Measurements from ENCODE around the gene MYORG.
"Not testable (repeated sequence)": the region's sequence is repeated elsewhere in the genome, so short reads cannot be mapped to it uniquely, and the experiment has no call there.

MYORG gene

DNA sequence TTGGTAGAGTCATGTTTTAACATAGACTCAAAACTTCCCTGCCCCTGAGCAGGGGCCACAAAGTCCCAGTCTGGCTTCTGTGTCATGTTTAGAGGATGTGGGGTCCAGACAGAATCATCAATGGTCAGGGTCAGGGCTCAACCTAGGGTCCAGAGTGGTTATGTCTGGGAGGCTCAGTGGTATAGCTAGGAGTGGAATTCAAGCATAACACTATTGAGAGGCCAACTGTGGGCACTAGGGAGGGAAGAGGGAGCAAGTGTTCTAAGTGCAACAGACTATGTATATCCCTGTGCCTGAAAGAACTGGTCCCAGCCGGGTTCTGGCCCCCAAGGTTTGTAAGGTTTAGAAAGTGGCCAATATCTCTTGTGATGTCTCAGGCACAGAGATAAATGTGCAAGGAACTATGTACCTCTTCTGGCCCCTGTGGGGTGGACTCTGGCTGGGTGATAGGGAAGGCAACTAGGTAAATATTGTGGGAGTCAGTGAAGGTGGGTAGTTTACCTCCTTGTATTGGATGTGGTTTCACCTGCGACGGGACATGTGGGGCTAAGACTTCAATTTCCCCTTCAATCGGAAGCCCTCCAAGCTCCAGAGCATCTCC, 14.0 kb downstream of the MYORG start:
- no peak overlapping the region for H3K4me3 ChIP-seq (replicated peaks in 1 of 2; ENCODE audit: low read depth in 2 of 2, low read length in 2 of 2)
- no peak for DNase-seq (ENCODE audit: low read depth in 2 of 2)
- TF ChIP-seq, protein P1, sequence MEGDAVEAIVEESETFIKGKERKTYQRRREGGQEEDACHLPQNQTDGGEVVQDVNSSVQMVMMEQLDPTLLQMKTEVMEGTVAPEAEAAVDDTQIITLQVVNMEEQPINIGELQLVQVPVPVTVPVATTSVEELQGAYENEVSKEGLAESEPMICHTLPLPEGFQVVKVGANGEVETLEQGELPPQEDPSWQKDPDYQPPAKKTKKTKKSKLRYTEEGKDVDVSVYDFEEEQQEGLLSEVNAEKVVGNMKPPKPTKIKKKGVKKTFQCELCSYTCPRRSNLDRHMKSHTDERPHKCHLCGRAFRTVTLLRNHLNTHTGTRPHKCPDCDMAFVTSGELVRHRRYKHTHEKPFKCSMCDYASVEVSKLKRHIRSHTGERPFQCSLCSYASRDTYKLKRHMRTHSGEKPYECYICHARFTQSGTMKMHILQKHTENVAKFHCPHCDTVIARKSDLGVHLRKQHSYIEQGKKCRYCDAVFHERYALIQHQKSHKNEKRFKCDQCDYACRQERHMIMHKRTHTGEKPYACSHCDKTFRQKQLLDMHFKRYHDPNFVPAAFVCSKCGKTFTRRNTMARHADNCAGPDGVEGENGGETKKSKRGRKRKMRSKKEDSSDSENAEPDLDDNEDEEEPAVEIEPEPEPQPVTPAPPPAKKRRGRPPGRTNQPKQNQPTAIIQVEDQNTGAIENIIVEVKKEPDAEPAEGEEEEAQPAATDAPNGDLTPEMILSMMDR (IDR thresholded peaks at IDR 0.05; ENCODE audit: low read depth, low read length), result no peak

DNA sequence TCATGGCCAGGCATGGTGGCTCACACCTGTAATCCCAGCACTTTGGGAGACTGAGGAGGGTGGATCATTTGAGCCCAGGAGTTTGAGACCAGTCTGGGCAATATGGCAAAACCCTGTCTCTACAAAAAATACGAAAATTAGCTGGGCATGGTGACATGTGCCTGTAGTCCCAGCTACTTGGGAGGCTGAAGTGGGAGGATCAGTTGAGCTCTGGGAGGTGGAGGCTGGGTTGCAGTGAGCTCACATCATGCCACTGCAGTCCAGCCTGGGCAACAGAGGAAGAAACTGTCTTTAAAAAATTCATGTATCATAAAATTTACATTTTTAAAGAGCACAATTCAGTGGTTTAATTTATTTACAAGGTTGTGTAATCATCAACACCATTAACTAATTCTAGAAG, 23.7 kb downstream of the MYORG start:
- DNase-seq (ENCODE audit: low read depth in 2 of 2); H3K4me3 ChIP-seq (replicated peaks in 1 of 2; ENCODE audit: low read depth in 2 of 2, low read length in 2 of 2): not testable (repeated sequence)

DNA sequence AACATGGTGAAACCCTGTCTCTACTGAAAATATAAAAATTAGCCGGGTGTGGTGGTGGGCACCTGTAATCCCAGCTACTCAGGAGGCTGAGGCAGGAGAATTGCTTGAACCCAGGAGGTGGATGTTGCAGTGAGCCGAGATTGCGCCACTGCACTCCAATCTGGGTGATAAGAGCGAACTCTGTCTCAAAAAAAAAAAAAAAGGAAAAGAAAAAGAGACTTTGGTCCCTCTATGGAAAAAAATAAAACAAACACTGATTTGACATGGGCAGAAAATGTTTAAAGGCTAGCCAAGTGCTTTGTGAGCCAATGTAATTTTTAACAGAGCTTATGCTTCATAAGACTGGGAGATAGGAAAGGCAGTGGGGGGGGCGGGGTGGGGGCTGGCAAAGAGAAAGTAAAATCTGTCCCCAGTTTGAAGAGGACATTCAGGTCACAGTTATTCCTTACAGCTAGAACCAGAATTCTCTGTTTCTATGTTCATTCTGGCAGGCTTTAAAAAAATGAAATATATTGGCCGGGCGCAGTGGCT, 24.5 kb downstream of the MYORG start:
- not testable (repeated sequence) for H3K4me3 ChIP-seq (replicated peaks in 1 of 2; ENCODE audit: low read depth in 2 of 2, low read length in 2 of 2); DNase-seq (ENCODE audit: low read depth in 2 of 2)

DNA sequence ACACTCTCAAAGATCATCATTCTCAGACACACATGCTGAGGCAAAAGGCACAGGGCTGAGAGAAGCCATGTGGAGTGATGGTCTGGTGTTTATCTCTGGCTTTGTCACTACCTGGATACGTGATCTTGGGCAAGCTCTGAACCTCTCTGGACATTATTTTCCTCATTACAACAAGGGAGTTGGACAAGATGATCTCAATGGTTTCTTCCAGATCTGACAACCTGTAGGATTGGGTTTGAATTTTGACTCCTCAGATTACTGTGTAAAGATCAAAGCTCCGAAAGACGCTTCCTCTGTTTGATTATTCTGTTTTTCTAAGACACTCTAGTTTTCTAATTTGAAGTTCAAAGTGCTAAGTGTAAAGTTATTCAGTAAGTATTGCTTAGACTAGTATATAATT, 27.4 kb downstream of the MYORG start:
- no peak overlapping the region for H3K4me3 ChIP-seq (replicated peaks in 1 of 2; ENCODE audit: low read depth in 2 of 2, low read length in 2 of 2)
- no peak for DNase-seq (ENCODE audit: low read depth in 2 of 2)
- TF ChIP-seq, protein P1 (IDR thresholded peaks at IDR 0.05; ENCODE audit: low read depth, low read length), result no peak

DNA sequence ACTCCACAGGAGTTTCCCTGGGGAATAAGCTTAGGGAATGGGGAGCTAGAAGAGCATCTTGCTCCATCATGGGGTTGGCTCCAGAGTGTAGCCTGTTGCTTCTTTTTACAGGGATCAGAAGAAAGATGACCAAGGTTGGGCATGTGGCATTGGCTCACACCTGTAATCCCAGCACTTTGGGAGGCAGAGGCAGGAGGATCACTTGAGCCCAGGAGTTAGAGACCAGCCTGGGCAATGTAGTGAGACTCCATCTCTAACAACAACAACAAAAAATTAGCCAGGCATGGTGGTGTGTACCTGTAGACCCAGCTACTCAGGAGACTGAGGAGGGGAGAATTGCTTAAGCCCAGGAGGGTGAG, 28.9 kb downstream of the MYORG start:
- no peak for DNase-seq (ENCODE audit: low read depth in 2 of 2)
- H3K4me3 ChIP-seq (replicated peaks in 1 of 2; ENCODE audit: low read depth in 2 of 2, low read length in 2 of 2), result no peak overlapping the region
- TF ChIP-seq, protein P1 (IDR thresholded peaks at IDR 0.05; ENCODE audit: low read depth, low read length), result no peak

DNA sequence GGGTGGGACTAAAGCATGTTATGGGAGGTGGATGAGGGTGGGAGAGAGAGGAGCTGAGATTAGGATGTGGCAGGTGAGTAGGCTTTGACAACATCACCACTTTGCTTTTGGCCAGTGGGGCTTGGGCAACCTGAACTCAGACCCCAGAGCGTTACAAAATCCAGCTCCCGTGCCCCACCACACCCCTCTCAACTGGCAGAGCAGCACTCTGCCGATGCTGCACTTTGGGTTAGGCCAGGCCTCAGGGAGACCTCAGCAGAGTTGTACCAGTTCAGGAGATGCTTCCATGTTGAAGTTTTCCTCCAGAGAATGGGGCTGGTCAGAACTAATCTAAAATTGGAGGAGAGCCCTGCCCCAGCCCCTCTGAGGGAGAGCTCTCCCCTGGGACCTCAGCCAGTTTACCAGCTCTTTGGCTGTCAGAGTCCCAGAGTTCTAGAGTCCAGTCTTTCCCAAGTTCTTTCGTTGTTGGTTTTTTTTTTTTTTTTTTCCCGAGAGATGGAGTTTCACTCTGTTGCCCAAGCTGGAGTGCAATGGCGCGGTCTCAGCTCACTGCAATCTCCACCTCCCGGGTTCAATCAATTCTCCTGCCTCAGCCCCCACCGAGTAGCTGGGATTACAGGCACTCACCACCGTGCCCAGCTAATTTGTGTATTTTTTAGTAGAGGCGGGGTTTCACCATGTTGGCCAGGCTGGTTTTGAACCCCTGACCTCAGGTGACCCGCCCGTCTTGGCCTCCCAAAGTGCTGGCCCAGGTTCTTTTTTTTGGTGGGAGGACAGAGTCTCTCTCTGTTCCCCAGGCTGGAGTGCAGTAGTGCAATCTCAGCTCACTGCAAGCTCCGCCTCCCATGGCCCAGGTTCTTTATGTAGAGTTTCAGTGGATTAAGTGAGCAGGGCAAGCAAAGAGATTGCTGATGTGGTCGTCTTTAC, 29.6 kb downstream of the MYORG start:
- H3K4me3 ChIP-seq (replicated peaks in 1 of 2; ENCODE audit: low read depth in 2 of 2, low read length in 2 of 2), result no peak overlapping the region
- TF ChIP-seq, protein P1 (IDR thresholded peaks at IDR 0.05; ENCODE audit: low read depth, low read length), result no peak
- DNase-seq (ENCODE audit: low read depth in 2 of 2), result no peak

DNA sequence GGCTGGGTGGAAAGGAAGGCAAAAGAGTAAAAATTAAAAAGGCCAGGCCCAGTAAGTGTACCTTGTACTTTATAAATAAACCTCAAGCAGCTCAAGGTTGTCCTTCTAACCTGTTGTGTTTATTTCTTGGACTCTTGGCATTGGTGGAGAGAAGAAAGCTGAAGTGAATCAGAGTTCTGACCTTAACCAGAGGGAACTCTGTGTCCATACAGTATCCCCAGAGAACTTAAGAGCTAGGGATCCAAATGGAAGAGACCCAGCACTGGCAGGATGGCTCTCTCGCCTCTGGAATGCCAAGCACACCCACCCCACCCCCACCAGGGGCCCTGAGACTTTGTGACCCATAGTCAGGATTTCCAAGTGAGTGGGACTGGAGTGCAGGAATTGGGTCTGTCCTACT, 33.1 kb downstream of the MYORG start:
- DNase-seq (ENCODE audit: low read depth in 2 of 2), result no peak
- TF ChIP-seq, protein P1 (IDR thresholded peaks at IDR 0.05; ENCODE audit: low read depth, low read length), result no peak
- H3K4me3 ChIP-seq (replicated peaks in 1 of 2; ENCODE audit: low read depth in 2 of 2, low read length in 2 of 2), result no peak overlapping the region
